ENCODE measurements around the gene SACS.

SACS gene

DNA sequence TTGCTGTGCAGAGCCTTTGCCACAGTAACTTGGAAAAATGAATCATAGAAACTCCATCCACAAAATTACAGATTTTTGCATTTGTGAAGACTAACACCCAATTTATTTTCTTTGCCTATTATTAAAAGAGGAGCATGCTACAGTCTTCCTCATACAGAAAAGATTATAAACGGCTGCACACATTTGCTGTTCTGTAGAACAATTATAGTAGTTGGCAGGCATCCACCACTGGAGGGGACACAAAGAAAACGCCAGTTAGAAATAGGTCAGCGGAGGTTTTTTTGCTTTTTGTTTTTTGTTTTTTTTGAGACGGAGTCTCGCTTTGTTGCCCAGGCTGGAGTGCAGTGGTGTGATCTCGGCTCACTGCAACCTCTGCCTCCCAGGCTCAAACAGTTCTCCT is 51.6 kb downstream of the SACS start:
- Histone ChIP-seq H3K9ac (no peak overlapping the region), H3K79me2 (peaks cover 10% of the 10 kb centered on the region), H3K4me2 (ENCODE audit: low read length) (no peak overlapping the region), H3K36me3 (ENCODE audit: control insufficient read depth, insufficient read depth, low read length) (no peaks in the 10 kb centered on the region), H2AFZ (no peak overlapping the region), H3K9me3 (ENCODE audit: control insufficient read depth, low read length) (no peaks in the 10 kb centered on the region), H3K27me3 (ENCODE audit: control insufficient read depth, insufficient read depth, low read length) (no peaks in the 10 kb centered on the region), H3K27ac (no peak overlapping the region), H3K4me1 (peaks cover 4% of the 10 kb centered on the region), H3K4me3 (ENCODE audit: low read depth, low read length) (no peak overlapping the region)
- TF ChIP-seq, protein P1, sequence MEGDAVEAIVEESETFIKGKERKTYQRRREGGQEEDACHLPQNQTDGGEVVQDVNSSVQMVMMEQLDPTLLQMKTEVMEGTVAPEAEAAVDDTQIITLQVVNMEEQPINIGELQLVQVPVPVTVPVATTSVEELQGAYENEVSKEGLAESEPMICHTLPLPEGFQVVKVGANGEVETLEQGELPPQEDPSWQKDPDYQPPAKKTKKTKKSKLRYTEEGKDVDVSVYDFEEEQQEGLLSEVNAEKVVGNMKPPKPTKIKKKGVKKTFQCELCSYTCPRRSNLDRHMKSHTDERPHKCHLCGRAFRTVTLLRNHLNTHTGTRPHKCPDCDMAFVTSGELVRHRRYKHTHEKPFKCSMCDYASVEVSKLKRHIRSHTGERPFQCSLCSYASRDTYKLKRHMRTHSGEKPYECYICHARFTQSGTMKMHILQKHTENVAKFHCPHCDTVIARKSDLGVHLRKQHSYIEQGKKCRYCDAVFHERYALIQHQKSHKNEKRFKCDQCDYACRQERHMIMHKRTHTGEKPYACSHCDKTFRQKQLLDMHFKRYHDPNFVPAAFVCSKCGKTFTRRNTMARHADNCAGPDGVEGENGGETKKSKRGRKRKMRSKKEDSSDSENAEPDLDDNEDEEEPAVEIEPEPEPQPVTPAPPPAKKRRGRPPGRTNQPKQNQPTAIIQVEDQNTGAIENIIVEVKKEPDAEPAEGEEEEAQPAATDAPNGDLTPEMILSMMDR (IDR thresholded peaks at IDR 0.05), result no peak

DNA sequence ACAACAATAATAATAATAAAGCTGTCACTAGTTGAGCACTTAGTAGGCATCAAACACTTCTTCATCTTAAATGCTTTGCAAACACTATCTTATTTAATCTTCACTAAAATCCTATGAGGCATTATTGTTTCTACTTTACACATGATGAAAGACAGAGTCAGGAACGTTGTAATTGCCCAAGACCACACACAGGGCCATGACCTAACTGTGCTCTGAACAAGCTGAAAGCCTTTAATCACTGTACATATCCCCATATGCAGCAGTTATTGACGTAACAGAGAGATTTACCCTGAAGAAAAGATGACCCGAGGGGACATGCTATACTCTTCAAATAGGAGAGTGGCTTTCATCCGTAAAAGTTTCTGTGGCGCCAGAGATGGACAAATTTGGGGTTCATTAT is 53.0 kb downstream of the SACS start:
- no peaks in the 10 kb centered on the region for H3K27me3 ChIP-seq (ENCODE audit: control insufficient read depth, insufficient read depth, low read length)
- H3K4me2 ChIP-seq (ENCODE audit: low read length), result no peak overlapping the region
- TF ChIP-seq, protein P1 (IDR thresholded peaks at IDR 0.05), result no peak
- no peak overlapping the region for H3K9ac ChIP-seq
- no peak overlapping the region for H2AFZ ChIP-seq
- peaks cover 4% of the 10 kb centered on the region for H3K4me1 ChIP-seq
- no peaks in the 10 kb centered on the region for H3K9me3 ChIP-seq (ENCODE audit: control insufficient read depth, low read length)
- no peak overlapping the region for H3K4me3 ChIP-seq (ENCODE audit: low read depth, low read length)
- no peaks in the 10 kb centered on the region for H3K36me3 ChIP-seq (ENCODE audit: control insufficient read depth, insufficient read depth, low read length)
- H3K27ac ChIP-seq, result no peak overlapping the region
- peaks cover 8% of the 10 kb centered on the region for H3K79me2 ChIP-seq

DNA sequence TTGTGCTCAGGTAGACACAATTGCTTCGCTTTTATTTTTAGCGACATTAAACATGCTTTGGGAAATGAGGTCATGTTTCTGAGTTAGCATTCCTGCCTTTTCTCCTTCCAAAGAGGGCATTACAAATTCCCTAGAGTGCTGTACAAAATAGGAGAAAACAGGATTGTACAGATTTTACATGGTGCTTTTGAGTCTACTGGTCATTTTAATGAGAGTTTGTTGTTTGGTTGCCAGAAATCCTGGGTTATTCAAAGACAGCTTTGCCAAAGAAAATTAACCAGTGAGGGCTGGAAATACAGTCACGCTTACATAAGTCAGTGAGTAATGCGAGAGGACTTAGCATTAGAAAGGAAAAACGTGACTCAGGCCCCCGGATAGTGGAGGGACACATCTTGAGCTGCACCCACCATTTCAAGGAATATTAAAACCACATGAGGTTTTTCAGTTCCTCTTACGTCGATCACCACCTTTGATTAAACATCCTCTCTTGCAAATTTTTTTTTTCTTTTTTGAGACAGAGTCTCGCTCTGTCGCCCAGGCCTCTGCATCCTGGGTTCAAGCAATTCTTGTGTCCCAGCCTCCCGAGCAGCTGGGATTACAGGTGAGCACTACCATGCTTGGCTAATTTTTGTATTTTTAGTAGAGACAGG is 55.4 kb downstream of the SACS start:
- Histone ChIP-seq H3K4me2 (ENCODE audit: low read length) (no peak overlapping the region), H3K36me3 (ENCODE audit: control insufficient read depth, insufficient read depth, low read length) (no peaks in the 10 kb centered on the region), H3K9ac (no peak overlapping the region), H3K4me1 (no peaks in the 10 kb centered on the region), H3K4me3 (ENCODE audit: low read depth, low read length) (no peak overlapping the region), H3K79me2 (peaks cover 2% of the 10 kb centered on the region), H3K27me3 (ENCODE audit: control insufficient read depth, insufficient read depth, low read length) (no peaks in the 10 kb centered on the region), H3K27ac (peak overlapping the region; percentile 7), H2AFZ (no peak overlapping the region), H3K9me3 (ENCODE audit: control insufficient read depth, low read length) (no peaks in the 10 kb centered on the region)
- TF ChIP-seq, protein P1 (IDR thresholded peaks at IDR 0.05), result no peak

DNA sequence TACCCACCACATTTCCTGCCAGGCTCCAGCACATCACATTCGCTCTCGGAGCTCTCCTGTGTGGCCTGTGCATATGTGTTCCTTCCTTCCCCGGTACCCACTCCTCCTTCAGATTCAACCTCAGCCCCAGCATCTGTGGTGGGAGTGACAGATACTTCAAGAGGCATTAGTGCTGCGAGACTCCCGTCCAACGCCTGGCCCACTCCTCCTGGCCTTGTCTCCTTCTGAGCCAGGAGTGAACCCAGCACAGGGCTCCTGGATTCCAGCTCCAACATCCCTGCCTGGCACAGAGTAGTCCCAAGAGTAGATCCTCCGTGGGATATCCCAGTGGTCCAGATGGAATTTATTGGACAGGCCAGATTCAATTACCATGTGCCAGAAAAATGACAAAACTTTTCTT is 55.9 kb downstream of the SACS start:
- H3K79me2 ChIP-seq, result peaks cover 5% of the 10 kb centered on the region
- H3K4me3 ChIP-seq (ENCODE audit: low read depth, low read length), result no peak overlapping the region
- TF ChIP-seq, protein P1 (IDR thresholded peaks at IDR 0.05), result no peak
- no peak overlapping the region for H3K9ac ChIP-seq
- H2AFZ ChIP-seq, result no peak overlapping the region
- H3K4me2 ChIP-seq (ENCODE audit: low read length), result no peak overlapping the region
- H3K27me3 ChIP-seq (ENCODE audit: control insufficient read depth, insufficient read depth, low read length), result no peaks in the 10 kb centered on the region
- H3K36me3 ChIP-seq (ENCODE audit: control insufficient read depth, insufficient read depth, low read length), result no peaks in the 10 kb centered on the region
- H3K27ac ChIP-seq, result peak overlapping the region; percentile 7
- H3K4me1 ChIP-seq, result no peaks in the 10 kb centered on the region
- no peaks in the 10 kb centered on the region for H3K9me3 ChIP-seq (ENCODE audit: control insufficient read depth, low read length)

Data from parathyroid adenoma (tissue), 2 donors.